Calu3 (cell line): ENCODE results near the gene ANKRD16. TPM values are rescaled to one million over a fixed set of nuclear protein-coding genes. Genes with fewer than 3 reads are reported as not detected.

Experiments
- BruUV-seq: library from RNA; stranded (reverse); fragments of 400-500 nt; replicated peaks from 2 replicates; lab custom pipeline; 2021; lab: Mats Ljungman, UMichigan
- CTCF ChIA-PET: fragments of 300-600 bp; sonication (Branson Sonifier 250); formaldehyde crosslinking; loops from one replicate; lab custom pipeline; 2022; ENCODE audit warnings: antibody characterized with exemption; lab: Charles Lee
- DNase-seq: peaks from one replicate; pipeline ENCODE4 v3.0.0; 2022
- H3K27ac Mint-ChIP-seq: one replicate; pipeline ENCODE4 v1.8.0; 2022; ENCODE audit warnings: mixed read lengths; ENCODE audit not compliant: unreplicated experiment
- H3K27me3 Mint-ChIP-seq: one replicate; pipeline ENCODE4 v1.8.0; 2022; ENCODE audit warnings: mixed read lengths; ENCODE audit not compliant: unreplicated experiment
- H3K36me3 Mint-ChIP-seq: one replicate; pipeline ENCODE4 v1.8.0; 2022; ENCODE audit warnings: mild to moderate bottlenecking, moderate library complexity, mixed read lengths; ENCODE audit not compliant: insufficient read depth, unreplicated experiment
- H3K4me1 Mint-ChIP-seq: one replicate; pipeline ENCODE4 v1.8.0; 2022; ENCODE audit warnings: mild to moderate bottlenecking, low read depth, mixed read lengths; ENCODE audit not compliant: unreplicated experiment
- H3K4me3 Mint-ChIP-seq: one replicate; pipeline ENCODE4 v1.8.0; 2022; ENCODE audit warnings: mild to moderate bottlenecking, low read depth, moderate library complexity, mixed read lengths; ENCODE audit not compliant: unreplicated experiment
- H3K9me3 Mint-ChIP-seq: one replicate; pipeline ENCODE4 v1.8.0; 2022; ENCODE audit warnings: low read depth, mixed read lengths; ENCODE audit not compliant: unreplicated experiment
- intact Hi-C: fragments of 100-400 bp; cut with micrococcal nuclease; formaldehyde crosslinking; loops from one replicate; pipeline ENCODE4 v1.10.0; 2022; ENCODE audit not compliant: unreplicated experiment
- total RNA-seq: library from RNA; stranded (reverse); gene quantifications from 2 replicates; pipeline ENCODE4 v1.2.3, GENCODE V29; 2022
- TF ChIP-seq, protein P1 (sequence below): fragments of 200-600 bp; IDR thresholded peaks from one replicate; pipeline ENCODE4 v1.8.0; 2022; ENCODE audit warnings: antibody characterized with exemption; ENCODE audit not compliant: unreplicated experiment

The ANKRD16 gene
- total RNA-seq, 1 experiment from 2014 or later = 8.7 TPM

DNA sequence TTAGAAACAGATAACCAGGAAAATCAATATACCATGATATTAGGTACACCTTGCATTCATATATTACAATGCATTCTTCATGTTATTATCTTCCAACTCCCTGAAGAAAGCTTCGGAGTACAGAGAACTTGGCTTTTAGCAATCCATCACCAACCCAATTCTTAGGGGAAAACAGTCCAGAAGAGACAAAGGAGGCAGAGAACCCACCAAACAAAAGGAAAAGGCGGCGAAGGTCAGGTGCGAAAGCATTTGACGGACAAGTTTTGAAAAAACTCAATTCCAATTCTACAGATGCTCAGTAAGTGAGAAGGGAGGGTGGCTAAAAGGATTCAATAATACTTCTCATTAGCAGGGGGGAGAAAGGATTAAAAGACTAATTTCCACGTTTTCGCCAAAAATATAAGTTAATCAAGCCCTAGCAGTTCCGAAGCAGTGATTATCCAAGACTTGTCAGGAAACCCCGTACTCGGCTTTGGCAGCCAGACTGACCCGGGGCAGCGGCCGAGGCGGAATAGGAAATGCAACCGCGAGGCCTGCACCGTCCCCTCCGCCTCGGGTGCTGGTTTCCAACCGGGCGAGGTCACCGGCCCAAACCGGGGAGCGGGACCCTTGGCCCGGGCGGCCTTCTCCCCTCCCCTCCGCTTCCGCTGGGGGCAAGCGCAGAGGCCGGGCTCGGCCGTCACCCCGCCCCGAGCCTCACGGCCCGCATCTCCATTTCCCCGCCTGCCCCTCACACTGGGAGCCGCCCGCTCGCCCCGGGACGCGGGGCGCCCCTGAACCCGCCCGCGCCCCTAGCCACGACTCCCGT is 77.2 kb downstream of the ANKRD16 start:
- CTCF ChIA-PET = no interaction called here
- no peaks in the 10 kb centered on the region for H3K27me3 Mint-ChIP-seq
- H3K4me3 Mint-ChIP-seq = peak overlapping the region; percentile 86
- H3K27ac Mint-ChIP-seq = peak overlapping the region; percentile 97
- H3K4me1 Mint-ChIP-seq = peaks cover 21% of the 10 kb centered on the region
- intact Hi-C loops = loop anchor here (5.0 kb wide), 2 partner anchors 60 to 165 kb away; partner anchors contain the start of gene IL15RA
- TF ChIP-seq, protein P1, sequence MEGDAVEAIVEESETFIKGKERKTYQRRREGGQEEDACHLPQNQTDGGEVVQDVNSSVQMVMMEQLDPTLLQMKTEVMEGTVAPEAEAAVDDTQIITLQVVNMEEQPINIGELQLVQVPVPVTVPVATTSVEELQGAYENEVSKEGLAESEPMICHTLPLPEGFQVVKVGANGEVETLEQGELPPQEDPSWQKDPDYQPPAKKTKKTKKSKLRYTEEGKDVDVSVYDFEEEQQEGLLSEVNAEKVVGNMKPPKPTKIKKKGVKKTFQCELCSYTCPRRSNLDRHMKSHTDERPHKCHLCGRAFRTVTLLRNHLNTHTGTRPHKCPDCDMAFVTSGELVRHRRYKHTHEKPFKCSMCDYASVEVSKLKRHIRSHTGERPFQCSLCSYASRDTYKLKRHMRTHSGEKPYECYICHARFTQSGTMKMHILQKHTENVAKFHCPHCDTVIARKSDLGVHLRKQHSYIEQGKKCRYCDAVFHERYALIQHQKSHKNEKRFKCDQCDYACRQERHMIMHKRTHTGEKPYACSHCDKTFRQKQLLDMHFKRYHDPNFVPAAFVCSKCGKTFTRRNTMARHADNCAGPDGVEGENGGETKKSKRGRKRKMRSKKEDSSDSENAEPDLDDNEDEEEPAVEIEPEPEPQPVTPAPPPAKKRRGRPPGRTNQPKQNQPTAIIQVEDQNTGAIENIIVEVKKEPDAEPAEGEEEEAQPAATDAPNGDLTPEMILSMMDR = no peak
- DNase-seq = peak; percentile 42
- no TSS peak for BruUV-seq
- no peaks in the 10 kb centered on the region for H3K9me3 Mint-ChIP-seq
- peaks cover 47% of the 10 kb centered on the region for H3K36me3 Mint-ChIP-seq

Other genes starting within 250 kb of the ANKRD16 start
- 20.7 and 21.6 TPM in 2 replicates for gene ASB13, start 223.3 kb downstream of the ANKRD16 start, total RNA-seq
- gene TASOR2, start 205.1 kb downstream of the ANKRD16 start, total RNA-seq = 80.5 and 88.9 TPM in 2 replicates
- gene GDI2, start 76.5 kb downstream of the ANKRD16 start, total RNA-seq = 202 and 215 TPM in 2 replicates
- 77.3 and 79.4 TPM in 2 replicates for gene FBH1, start 350 bp upstream of the ANKRD16 start, total RNA-seq
- 28.6 and 42.4 TPM in 2 replicates for gene IL15RA, start 87.7 kb upstream of the ANKRD16 start, total RNA-seq
- gene IL2RA, start 172.5 kb upstream of the ANKRD16 start, total RNA-seq = not detected in 2 replicates
- gene RBM17, start 199.1 kb upstream of the ANKRD16 start, total RNA-seq = 133 and 139 TPM in 2 replicates